PC-3 (cell line): ENCODE measurements around the gene ZNF846. TPM values are rescaled to one million over a fixed set of nuclear protein-coding genes. Genes with fewer than 3 reads are reported as not detected.
"Not testable (repeated sequence)": the region's sequence is repeated elsewhere in the genome, so short reads cannot be mapped to it uniquely, and the experiment has no call there.

Experiments
- ATAC-seq: fragments of 200-7000 bp; cut with Tn5 transposase; 2 replicates; pipeline ENCODE4 v1.9.1; 2020; ENCODE audit warnings: mild to moderate bottlenecking, moderate library complexity
- BruUV-seq: library from RNA; stranded (reverse); fragments of 400-500 nt; replicated peaks from 2 replicates; lab custom pipeline; 2021; lab: Mats Ljungman, UMichigan
- CTCF ChIA-PET: fragments of 300-600 bp; sonication (Branson Sonifier 250); formaldehyde crosslinking; loops from one replicate; lab custom pipeline; 2022; ENCODE audit warnings: antibody characterized with exemption; lab: Charles Lee
- POLR2A ChIA-PET: fragments of 300-600 bp; sonication (Branson Sonifier 250); formaldehyde crosslinking; loops from one replicate; lab custom pipeline; 2022; ENCODE audit warnings: antibody characterized with exemption; ENCODE audit not compliant: unreplicated experiment; lab: Charles Lee
- DNase-seq: peaks from one replicate; pipeline ENCODE4 v3.0.0-alpha.2; 2015
- H2AFZ ChIP-seq: fragments of 300-600 bp; sonication (generic); 2 replicates; pipeline ENCODE4 v1.6.0; 2016; ENCODE audit warnings: antibody characterized with exemption, low read length
- H3F3A ChIP-seq: fragments of 300-600 bp; sonication (generic); one replicate; pipeline ENCODE4 v1.6.0; 2017; ENCODE audit warnings: antibody characterized with exemption, low read length, control low read depth, mild to moderate bottlenecking; ENCODE audit not compliant: unreplicated experiment
- H3K27ac ChIP-seq: fragments of 300-600 bp; sonication (generic); 2 replicates; pipeline ENCODE4 v1.5.1; 2016; ENCODE audit warnings: mild to moderate bottlenecking, low read length
- H3K27me3 ChIP-seq: fragments of 300-600 bp; sonication (generic); 2 replicates; pipeline ENCODE4 v1.6.1; 2016; ENCODE audit warnings: low read length, mixed read lengths
- H3K36me3 ChIP-seq: fragments of 300-600 bp; sonication (generic); 2 replicates; pipeline ENCODE4 v1.6.1; 2016; ENCODE audit warnings: low read depth, mixed run types, low read length, mixed read lengths
- H3K4me1 ChIP-seq: fragments of 300-600 bp; sonication (generic); 2 replicates; pipeline ENCODE4 v1.5.1; 2016; ENCODE audit warnings: low read length; ENCODE audit not compliant: insufficient read depth
- H3K4me2 ChIP-seq: fragments of 300-600 bp; sonication (generic); 2 replicates; pipeline ENCODE4 v1.6.0; 2016; ENCODE audit warnings: low read length
- H3K4me3 ChIP-seq: fragments of 300-600 bp; sonication (generic); 2 replicates; pipeline ENCODE4 v1.5.1; 2016; ENCODE audit warnings: mild to moderate bottlenecking, low read length, mixed read lengths
- H3K79me2 ChIP-seq: fragments of 300-600 bp; sonication (generic); 2 replicates; pipeline ENCODE4 v1.6.1; 2017; ENCODE audit warnings: low read length, mixed read lengths
- H3K9ac ChIP-seq: fragments of 300-600 bp; sonication (generic); 2 replicates; pipeline ENCODE4 v1.6.0; 2016; ENCODE audit warnings: mild to moderate bottlenecking, low read length
- H3K9me2 ChIP-seq: fragments of 300-600 bp; sonication (generic); replicated peaks from 2 replicates; pipeline ENCODE4 v1.6.1; 2016; ENCODE audit warnings: mixed run types, low read length, mixed read lengths
- H3K9me3 ChIP-seq: fragments of 300-600 bp; sonication (generic); 2 replicates; pipeline ENCODE4 v1.6.1; 2016; ENCODE audit warnings: low read length, mixed read lengths
- H4K20me1 ChIP-seq: fragments of 300-600 bp; sonication (generic); 2 replicates; pipeline ENCODE4 v1.6.1; 2016; ENCODE audit warnings: low read length, mixed read lengths
- CTCF ChIP-seq: fragments of 300-600 bp; sonication (generic); conservative IDR thresholded peaks from 2 replicates; pipeline ENCODE4 v1.5.1; 2017; ENCODE audit warnings: antibody characterized with exemption, low read depth, mild to moderate bottlenecking, low read length
- EZH2 ChIP-seq: fragments of 300-600 bp; sonication (generic); IDR thresholded peaks from one replicate; pipeline ENCODE4 v1.6.1; 2017; ENCODE audit warnings: antibody characterized with exemption, mild to moderate bottlenecking, low read length; ENCODE audit not compliant: unreplicated experiment
- EZH2phosphoT487 ChIP-seq: fragments of 300-600 bp; sonication (generic); IDR thresholded peaks from 2 replicates; pipeline ENCODE4 v1.6.1; 2018; ENCODE audit warnings: mild to moderate bottlenecking, antibody characterized with exemption, low read length, borderline replicate concordance
- intact Hi-C: fragments of 100-400 bp; cut with micrococcal nuclease; formaldehyde crosslinking; loops from 2 replicates; pipeline ENCODE4 v1.9.0; 2023
- total RNA-seq: library from RNA; depleted of rRNA; stranded (reverse); fragments of >200 nt; gene quantifications from 2 replicates; pipeline ENCODE4 v1.2.3, GENCODE V29; 2014

ZNF846 gene
- total RNA-seq, 1 experiment from 2014 or later = 15.7 TPM

DNA sequence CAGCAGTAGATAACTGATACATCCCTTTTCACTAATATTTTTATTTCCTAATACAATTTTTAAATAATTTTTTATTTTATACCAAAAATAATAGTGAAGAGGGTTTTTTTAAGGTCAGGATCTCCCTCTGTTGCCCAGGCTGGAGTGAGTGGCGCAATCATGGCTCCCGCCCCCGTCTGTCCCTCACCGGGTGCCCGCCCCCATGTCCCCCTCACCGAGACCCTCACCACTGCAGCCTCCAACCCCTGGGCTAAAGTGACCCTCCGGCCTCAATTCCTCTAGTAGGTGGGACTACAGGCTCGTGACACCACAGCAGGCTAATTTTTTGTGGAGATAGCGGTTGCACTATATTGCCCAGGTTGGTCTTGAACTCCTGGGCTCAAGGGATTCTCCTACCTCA is 17.8 kb upstream of the ZNF846 start:
- Histone ChIP-seq H3K9me3 (no peaks in the 10 kb centered on the region), H3K79me2 (0 out of 2 replicates have a peak, but pooled peaks cover 3% of the 10 kb centered on the region), H3K4me2 (peak overlapping the region; percentile 90), H3K27me3 (no peaks in the 10 kb centered on the region), H3K4me3 (peak overlapping the region; percentile 73), H3F3A (no peaks in the 10 kb centered on the region), H3K9me2 (no peaks in the 10 kb centered on the region), H3K9ac (peak overlapping the region; percentile 72), H3K27ac (peak overlapping the region; percentile 75), H4K20me1 (no peaks in the 10 kb centered on the region), H3K4me1 (peaks cover 23% of the 10 kb centered on the region), H3K36me3 (no peaks in the 10 kb centered on the region), H2AFZ (peak overlapping the region; percentile 86; the same call in 1 of the 2 replicates)
- ATAC-seq (no peak), DNase-seq (no peak)
- no TSS peak for BruUV-seq
- CTCF ChIA-PET = no interaction called here
- POLR2A ChIA-PET = no interaction called here
- no peak for TF ChIP-seq CTCF
- TF ChIP-seq EZH2 = no peak
- no peak for TF ChIP-seq EZH2phosphoT487
- intact Hi-C loops = no loop called here

- peak overlapping the region; percentile 72 for H3K9ac ChIP-seq
- peak overlapping the region; percentile 75 for H3K27ac ChIP-seq
- ChIA-PET POLR2A (no interaction called here), CTCF (no interaction called here)
- DNase-seq = peak; percentile 97
- H3K9me3 ChIP-seq = no peaks in the 10 kb centered on the region
- no peak for TF ChIP-seq EZH2
- TF ChIP-seq EZH2phosphoT487 = no peak
- TF ChIP-seq CTCF = no peak
- H3K27me3 ChIP-seq = no peaks in the 10 kb centered on the region
- no peaks in the 10 kb centered on the region for H3K9me2 ChIP-seq
- peaks cover 23% of the 10 kb centered on the region for H3K4me1 ChIP-seq
- TSS peak; percentile 96 for BruUV-seq
- no peaks in the 10 kb centered on the region for H4K20me1 ChIP-seq
- no peaks in the 10 kb centered on the region for H3K36me3 ChIP-seq
- peak; percentile 76 for ATAC-seq
- H3K4me2 ChIP-seq = peak overlapping the region; percentile 92
- peak overlapping the region; percentile 73 for H3K4me3 ChIP-seq
- intact Hi-C loops = loop anchor here (1.0 to 2.0 kb wide), 3 partner anchors 17 to 111 kb away; partner anchors contain the start of genes FBXL12, ZNF562 and ZNF846
- H3F3A ChIP-seq = no peaks in the 10 kb centered on the region
- 0 out of 2 replicates have a peak, but pooled peaks cover 3% of the 10 kb centered on the region for H3K79me2 ChIP-seq
- H2AFZ ChIP-seq = peak overlapping the region; percentile 86
These were observed 17.1 kb upstream of the ZNF846 start for GRCh38 chr19:9785367-9786331.

DNA sequence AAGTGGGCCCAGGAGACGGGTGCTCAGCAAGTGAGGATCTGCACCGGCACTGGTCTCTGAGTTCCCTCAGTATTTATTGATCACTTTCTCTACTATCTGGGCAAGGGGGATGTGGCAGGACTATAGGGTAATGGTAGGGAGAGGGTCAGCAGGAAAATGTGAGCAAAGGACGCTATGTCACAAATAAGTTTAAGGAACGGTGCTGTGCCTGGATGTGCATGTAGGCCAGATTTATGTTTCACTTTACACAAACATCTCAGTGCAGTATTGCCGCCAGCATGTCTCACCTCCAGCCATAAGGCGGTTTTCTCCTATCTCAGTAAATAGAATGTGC is 15.6 kb upstream of the ZNF846 start:
- H3K27ac ChIP-seq = peak overlapping the region; percentile 49
- H3K36me3 ChIP-seq, H3K9me2 ChIP-seq, DNase-seq, H3K9ac ChIP-seq, CTCF ChIA-PET, H3K9me3 ChIP-seq, H4K20me1 ChIP-seq, BruUV-seq, H3K79me2 ChIP-seq, POLR2A ChIA-PET, H3K27me3 ChIP-seq, ATAC-seq, H3K4me3 ChIP-seq, H3F3A ChIP-seq, H2AFZ ChIP-seq: not testable (repeated sequence)
- peaks cover 23% of the 10 kb centered on the region for H3K4me1 ChIP-seq
- H3K4me2 ChIP-seq = peak overlapping the region; percentile 92; the same call in 1 of the 2 replicates
- intact Hi-C loops = loop anchor here (2.0 kb wide), 1 partner anchor 109 kb away; the partner anchor contains the start of gene ZNF562
